WTC11 (cell line): Measurements from ENCODE around the gene LAD1. TPM values are rescaled to one million over a fixed set of nuclear protein-coding genes. Genes with fewer than 3 reads are reported as not detected.
A peak's percentile ranks its signal among the peaks of the same experiment; 100 is the strongest.

Experiments used
- ATAC-seq: fragments of 200-7000 bp; cut with Tn5 transposase; 2 replicates; pipeline ENCODE4 v1.10.0; 2021; ENCODE audit warnings: mild to moderate bottlenecking, moderate library complexity
- CTCF ChIA-PET: fragments of 300-600 bp; sonication (Branson Sonifier 250); formaldehyde crosslinking; loops from one replicate; lab custom pipeline; 2021; ENCODE audit warnings: antibody characterized with exemption; lab: Charles Lee
- POLR2A ChIA-PET: fragments of 350-600 bp; sonication (Branson Sonifier 250); formaldehyde crosslinking; loops from one replicate; lab custom pipeline; 2021; ENCODE audit warnings: antibody characterized with exemption; lab: Charles Lee
- DNase-seq: peaks from one replicate; pipeline ENCODE4 v3.0.0; 2021; ENCODE audit warnings: low spot score
- H3K27ac Mint-ChIP-seq: 2 replicates; pipeline ENCODE4 v1.8.0; 2021; ENCODE audit warnings: mixed read lengths
- H3K27me3 Mint-ChIP-seq: 2 replicates; pipeline ENCODE4 v1.8.0; 2021; ENCODE audit warnings: low read depth, mild to moderate bottlenecking, moderate library complexity, mixed read lengths
- H3K36me3 Mint-ChIP-seq: 2 replicates; pipeline ENCODE4 v1.8.0; 2021; ENCODE audit warnings: mixed read lengths
- H3K4me1 Mint-ChIP-seq: 2 replicates; pipeline ENCODE4 v1.8.0; 2022; ENCODE audit warnings: mixed read lengths
- H3K4me3 Mint-ChIP-seq: 2 replicates; pipeline ENCODE4 v1.8.0; 2021; ENCODE audit warnings: mild to moderate bottlenecking, moderate library complexity, mixed read lengths
- H3K9me3 Mint-ChIP-seq: 2 replicates; pipeline ENCODE4 v1.8.0; 2021; ENCODE audit warnings: mixed read lengths
- ESRRA ChIP-seq: sonication (generic); formaldehyde crosslinking; IDR thresholded peaks from 2 replicates; pipeline ENCODE4 v1.8.1; 2022; ENCODE audit warnings: mild to moderate bottlenecking, missing genetic modification reagents, borderline replicate concordance
- ETV6 ChIP-seq: sonication (generic); formaldehyde crosslinking; IDR thresholded peaks from 2 replicates; pipeline ENCODE4 v1.8.1; 2022; ENCODE audit warnings: mild to moderate bottlenecking, missing genetic modification reagents
- GTF2I ChIP-seq: fragments of 250-450 bp; sonication (Bioruptor Pico); conservative IDR thresholded peaks from 2 replicates; pipeline ENCODE4 v1.4.0; 2021; ENCODE audit warnings: mild to moderate bottlenecking
- IRF2 ChIP-seq: sonication (generic); formaldehyde crosslinking; IDR thresholded peaks from 2 replicates; pipeline ENCODE4 v1.8.0; 2022; ENCODE audit warnings: low read depth, missing genetic modification reagents, borderline replicate concordance
- MXD4 ChIP-seq: fragments of 250-450 bp; sonication (Bioruptor Pico); IDR thresholded peaks from 2 replicates; pipeline ENCODE4 v1.8.0; 2021; ENCODE audit warnings: mild to moderate bottlenecking, moderate library complexity, borderline replicate concordance
- MYBL2 ChIP-seq: sonication (generic); formaldehyde crosslinking; IDR thresholded peaks from 2 replicates; pipeline ENCODE4 v1.8.1; 2023; ENCODE audit warnings: mild to moderate bottlenecking, moderate library complexity, missing genetic modification reagents
- NFYB ChIP-seq: sonication (generic); formaldehyde crosslinking; conservative IDR thresholded peaks from 2 replicates; pipeline ENCODE4 v1.8.0; 2022; ENCODE audit warnings: low read depth, missing genetic modification reagents
- TCF7 ChIP-seq: sonication (generic); formaldehyde crosslinking; IDR thresholded peaks from 2 replicates; pipeline ENCODE4 v1.8.0; 2022; ENCODE audit warnings: mild to moderate bottlenecking, low read depth, missing genetic modification reagents, moderate library complexity
- TEAD1 ChIP-seq: sonication (generic); formaldehyde crosslinking; IDR thresholded peaks from 2 replicates; pipeline ENCODE4 v1.8.0; 2022; ENCODE audit warnings: mild to moderate bottlenecking, missing genetic modification reagents
- ZNF138 ChIP-seq: sonication (generic); formaldehyde crosslinking; conservative IDR thresholded peaks from 2 replicates; pipeline ENCODE4 v1.8.1; 2022; ENCODE audit warnings: mild to moderate bottlenecking, moderate library complexity, missing genetic modification reagents
- ZNF219 ChIP-seq: sonication (generic); formaldehyde crosslinking; IDR thresholded peaks from 2 replicates; pipeline ENCODE4 v1.8.0; 2023; ENCODE audit warnings: missing genetic modification reagents, mild to moderate bottlenecking, borderline replicate concordance
- ZNF263 ChIP-seq: sonication (generic); formaldehyde crosslinking; IDR thresholded peaks from 2 replicates; pipeline ENCODE4 v1.8.1; 2022; ENCODE audit warnings: low read depth, mild to moderate bottlenecking, moderate library complexity, missing genetic modification reagents
- total RNA-seq: library from RNA; stranded (reverse); gene quantifications from 3 replicates; pipeline ENCODE4 v1.2.3, GENCODE V29; 2021
- TF ChIP-seq, protein P1 (sequence below): sonication (generic); formaldehyde crosslinking; conservative IDR thresholded peaks from 2 replicates; pipeline ENCODE4 v1.8.1; 2023; ENCODE audit warnings: mild to moderate bottlenecking, low read depth, missing genetic modification reagents, moderate library complexity
- TF ChIP-seq, protein P2 (sequence below): sonication (generic); formaldehyde crosslinking; IDR thresholded peaks from 2 replicates; pipeline ENCODE4 v1.8.1; 2022; ENCODE audit warnings: low read depth, missing genetic modification reagents, borderline replicate concordance
- TF ChIP-seq, protein P3 (sequence below): sonication (generic); formaldehyde crosslinking; IDR thresholded peaks from 2 replicates; pipeline ENCODE4 v1.8.0; 2023; ENCODE audit warnings: missing genetic modification reagents
- TF ChIP-seq, protein P4 (sequence below): sonication (generic); formaldehyde crosslinking; IDR thresholded peaks from 2 replicates; pipeline ENCODE4 v1.8.1; 2022; ENCODE audit warnings: mild to moderate bottlenecking, moderate library complexity, missing genetic modification reagents
- TF ChIP-seq, protein P5 (sequence below): fragments of 200-600 bp; IDR thresholded peaks from 2 replicates; pipeline ENCODE4 v1.8.0; 2022; ENCODE audit warnings: antibody characterized with exemption
- TF ChIP-seq, protein P6 (sequence below): fragments of 250-450 bp; sonication (Bioruptor Pico); IDR thresholded peaks from 2 replicates; pipeline ENCODE4 v1.9.0; 2021; ENCODE audit warnings: mild to moderate bottlenecking, borderline replicate concordance

LAD1 gene
- total RNA-seq, 1 experiment from 2014 or later: 14.9 TPM

DNA sequence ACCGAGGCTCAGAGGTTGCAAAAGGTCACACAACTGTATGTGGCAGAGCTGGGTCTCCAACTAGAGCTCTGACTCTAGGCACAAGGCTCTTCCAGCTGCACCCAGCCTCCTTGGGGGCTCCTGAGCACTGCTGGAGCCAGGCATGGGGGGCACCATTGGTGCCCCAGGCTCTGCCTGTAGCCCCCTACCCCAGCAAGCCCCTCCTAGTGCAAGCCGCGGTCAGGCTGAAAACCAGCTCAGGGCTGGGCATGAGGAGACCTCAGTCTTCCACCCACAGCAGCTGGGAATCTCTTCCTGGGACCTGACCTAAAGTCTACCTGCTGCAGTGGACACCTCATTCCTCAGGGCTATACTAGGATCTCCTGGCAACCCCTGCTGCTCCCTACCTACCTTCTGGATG lies 36.2 kb downstream of the LAD1 start:
- H3K36me3 Mint-ChIP-seq: no peaks in the 10 kb centered on the region
- peaks cover 3% of the 10 kb centered on the region; the same call in 1 of the 2 replicates for H3K27me3 Mint-ChIP-seq
- no peaks in the 10 kb centered on the region for H3K9me3 Mint-ChIP-seq
- H3K4me1 Mint-ChIP-seq: peaks cover 16% of the 10 kb centered on the region
- TF ChIP-seq ZNF138 (no peak), ZNF219 (no peak), MYBL2 (CRISPR knock-in tag) (no peak), ESRRA (CRISPR knock-in tag) (no peak), TEAD1 (CRISPR knock-in tag) (no peak), GTF2I (CRISPR knock-in tag) (no peak), IRF2 (no peak), ETV6 (no peak)
- TF ChIP-seq, protein P1, sequence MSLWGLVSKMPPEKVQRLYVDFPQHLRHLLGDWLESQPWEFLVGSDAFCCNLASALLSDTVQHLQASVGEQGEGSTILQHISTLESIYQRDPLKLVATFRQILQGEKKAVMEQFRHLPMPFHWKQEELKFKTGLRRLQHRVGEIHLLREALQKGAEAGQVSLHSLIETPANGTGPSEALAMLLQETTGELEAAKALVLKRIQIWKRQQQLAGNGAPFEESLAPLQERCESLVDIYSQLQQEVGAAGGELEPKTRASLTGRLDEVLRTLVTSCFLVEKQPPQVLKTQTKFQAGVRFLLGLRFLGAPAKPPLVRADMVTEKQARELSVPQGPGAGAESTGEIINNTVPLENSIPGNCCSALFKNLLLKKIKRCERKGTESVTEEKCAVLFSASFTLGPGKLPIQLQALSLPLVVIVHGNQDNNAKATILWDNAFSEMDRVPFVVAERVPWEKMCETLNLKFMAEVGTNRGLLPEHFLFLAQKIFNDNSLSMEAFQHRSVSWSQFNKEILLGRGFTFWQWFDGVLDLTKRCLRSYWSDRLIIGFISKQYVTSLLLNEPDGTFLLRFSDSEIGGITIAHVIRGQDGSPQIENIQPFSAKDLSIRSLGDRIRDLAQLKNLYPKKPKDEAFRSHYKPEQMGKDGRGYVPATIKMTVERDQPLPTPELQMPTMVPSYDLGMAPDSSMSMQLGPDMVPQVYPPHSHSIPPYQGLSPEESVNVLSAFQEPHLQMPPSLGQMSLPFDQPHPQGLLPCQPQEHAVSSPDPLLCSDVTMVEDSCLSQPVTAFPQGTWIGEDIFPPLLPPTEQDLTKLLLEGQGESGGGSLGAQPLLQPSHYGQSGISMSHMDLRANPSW (CRISPR knock-in tag): no peak
- TF ChIP-seq, protein P2, sequence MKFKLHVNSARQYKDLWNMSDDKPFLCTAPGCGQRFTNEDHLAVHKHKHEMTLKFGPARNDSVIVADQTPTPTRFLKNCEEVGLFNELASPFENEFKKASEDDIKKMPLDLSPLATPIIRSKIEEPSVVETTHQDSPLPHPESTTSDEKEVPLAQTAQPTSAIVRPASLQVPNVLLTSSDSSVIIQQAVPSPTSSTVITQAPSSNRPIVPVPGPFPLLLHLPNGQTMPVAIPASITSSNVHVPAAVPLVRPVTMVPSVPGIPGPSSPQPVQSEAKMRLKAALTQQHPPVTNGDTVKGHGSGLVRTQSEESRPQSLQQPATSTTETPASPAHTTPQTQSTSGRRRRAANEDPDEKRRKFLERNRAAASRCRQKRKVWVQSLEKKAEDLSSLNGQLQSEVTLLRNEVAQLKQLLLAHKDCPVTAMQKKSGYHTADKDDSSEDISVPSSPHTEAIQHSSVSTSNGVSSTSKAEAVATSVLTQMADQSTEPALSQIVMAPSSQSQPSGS: no peak
- TF ChIP-seq, protein P3, sequence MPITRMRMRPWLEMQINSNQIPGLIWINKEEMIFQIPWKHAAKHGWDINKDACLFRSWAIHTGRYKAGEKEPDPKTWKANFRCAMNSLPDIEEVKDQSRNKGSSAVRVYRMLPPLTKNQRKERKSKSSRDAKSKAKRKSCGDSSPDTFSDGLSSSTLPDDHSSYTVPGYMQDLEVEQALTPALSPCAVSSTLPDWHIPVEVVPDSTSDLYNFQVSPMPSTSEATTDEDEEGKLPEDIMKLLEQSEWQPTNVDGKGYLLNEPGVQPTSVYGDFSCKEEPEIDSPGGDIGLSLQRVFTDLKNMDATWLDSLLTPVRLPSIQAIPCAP: no peak
- TF ChIP-seq, protein P4, sequence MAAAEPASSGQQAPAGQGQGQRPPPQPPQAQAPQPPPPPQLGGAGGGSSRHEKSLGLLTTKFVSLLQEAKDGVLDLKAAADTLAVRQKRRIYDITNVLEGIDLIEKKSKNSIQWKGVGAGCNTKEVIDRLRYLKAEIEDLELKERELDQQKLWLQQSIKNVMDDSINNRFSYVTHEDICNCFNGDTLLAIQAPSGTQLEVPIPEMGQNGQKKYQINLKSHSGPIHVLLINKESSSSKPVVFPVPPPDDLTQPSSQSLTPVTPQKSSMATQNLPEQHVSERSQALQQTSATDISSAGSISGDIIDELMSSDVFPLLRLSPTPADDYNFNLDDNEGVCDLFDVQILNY: no peak
- ChIA-PET CTCF (interaction anchor here (0.5 to 7.5 kb wide), 15 partner anchors 13 to 249 kb away, joined by 3 to 175 read pairs (median 10); partner anchors contain the start of genes LAD1 and TNNT2), POLR2A (interaction anchor here (0.5 kb wide), 1 partner anchor 115 kb away, joined by 3 read pairs; no protein-coding TSS in a partner anchor)
- H3K4me3 Mint-ChIP-seq: no peak overlapping the region
- ATAC-seq (no peak), DNase-seq (no peak)
- no peak overlapping the region for H3K27ac Mint-ChIP-seq

DNA sequence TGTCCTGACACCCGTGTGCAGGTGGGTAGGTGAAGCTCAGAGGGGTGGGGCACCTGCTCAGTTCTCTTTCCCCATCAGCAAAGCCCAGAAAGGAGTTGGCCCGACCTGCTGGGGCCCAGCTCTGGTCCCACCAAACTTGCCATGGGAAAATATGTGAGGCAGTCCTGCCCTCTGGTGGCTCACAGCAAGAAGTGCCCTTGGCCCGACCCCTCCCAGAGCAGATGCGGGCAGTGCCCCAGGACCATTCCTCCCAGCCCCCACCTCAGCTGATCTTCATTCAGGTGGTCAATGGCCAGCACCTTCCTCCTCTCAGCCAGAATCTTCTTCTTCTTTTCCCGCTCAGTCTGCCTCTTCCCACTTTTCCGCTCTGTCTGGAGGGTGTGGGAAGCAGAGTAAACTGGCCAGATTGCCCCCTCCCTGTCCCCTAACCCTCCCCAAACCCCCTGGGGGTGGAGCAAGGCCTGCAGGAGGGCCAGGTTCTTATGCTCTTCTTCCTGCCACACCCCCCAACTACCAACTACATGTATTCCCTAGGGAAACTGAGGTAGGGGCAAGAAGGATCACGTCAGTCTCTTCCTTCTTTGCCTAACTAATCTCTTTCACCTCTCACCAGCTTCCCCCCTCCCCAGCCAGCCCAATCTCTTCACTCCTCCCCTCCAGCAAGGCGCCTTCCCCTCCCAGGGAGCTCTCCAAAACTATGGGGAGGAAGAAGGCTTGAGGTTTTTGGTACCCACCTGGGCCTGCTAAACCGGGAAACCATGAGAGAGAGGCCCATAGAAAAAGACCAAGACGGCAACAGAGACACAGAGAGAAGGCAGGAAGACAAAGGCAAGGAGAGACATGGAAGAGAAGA lies 37.2 kb downstream of the LAD1 start:
- TF ChIP-seq, protein P5, sequence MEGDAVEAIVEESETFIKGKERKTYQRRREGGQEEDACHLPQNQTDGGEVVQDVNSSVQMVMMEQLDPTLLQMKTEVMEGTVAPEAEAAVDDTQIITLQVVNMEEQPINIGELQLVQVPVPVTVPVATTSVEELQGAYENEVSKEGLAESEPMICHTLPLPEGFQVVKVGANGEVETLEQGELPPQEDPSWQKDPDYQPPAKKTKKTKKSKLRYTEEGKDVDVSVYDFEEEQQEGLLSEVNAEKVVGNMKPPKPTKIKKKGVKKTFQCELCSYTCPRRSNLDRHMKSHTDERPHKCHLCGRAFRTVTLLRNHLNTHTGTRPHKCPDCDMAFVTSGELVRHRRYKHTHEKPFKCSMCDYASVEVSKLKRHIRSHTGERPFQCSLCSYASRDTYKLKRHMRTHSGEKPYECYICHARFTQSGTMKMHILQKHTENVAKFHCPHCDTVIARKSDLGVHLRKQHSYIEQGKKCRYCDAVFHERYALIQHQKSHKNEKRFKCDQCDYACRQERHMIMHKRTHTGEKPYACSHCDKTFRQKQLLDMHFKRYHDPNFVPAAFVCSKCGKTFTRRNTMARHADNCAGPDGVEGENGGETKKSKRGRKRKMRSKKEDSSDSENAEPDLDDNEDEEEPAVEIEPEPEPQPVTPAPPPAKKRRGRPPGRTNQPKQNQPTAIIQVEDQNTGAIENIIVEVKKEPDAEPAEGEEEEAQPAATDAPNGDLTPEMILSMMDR: peak; percentile 90
- TF ChIP-seq MXD4 (no peak), TCF7 (no peak), NFYB (CRISPR knock-in tag) (no peak), ZNF263 (CRISPR knock-in tag) (no peak)
- TF ChIP-seq, protein P6, sequence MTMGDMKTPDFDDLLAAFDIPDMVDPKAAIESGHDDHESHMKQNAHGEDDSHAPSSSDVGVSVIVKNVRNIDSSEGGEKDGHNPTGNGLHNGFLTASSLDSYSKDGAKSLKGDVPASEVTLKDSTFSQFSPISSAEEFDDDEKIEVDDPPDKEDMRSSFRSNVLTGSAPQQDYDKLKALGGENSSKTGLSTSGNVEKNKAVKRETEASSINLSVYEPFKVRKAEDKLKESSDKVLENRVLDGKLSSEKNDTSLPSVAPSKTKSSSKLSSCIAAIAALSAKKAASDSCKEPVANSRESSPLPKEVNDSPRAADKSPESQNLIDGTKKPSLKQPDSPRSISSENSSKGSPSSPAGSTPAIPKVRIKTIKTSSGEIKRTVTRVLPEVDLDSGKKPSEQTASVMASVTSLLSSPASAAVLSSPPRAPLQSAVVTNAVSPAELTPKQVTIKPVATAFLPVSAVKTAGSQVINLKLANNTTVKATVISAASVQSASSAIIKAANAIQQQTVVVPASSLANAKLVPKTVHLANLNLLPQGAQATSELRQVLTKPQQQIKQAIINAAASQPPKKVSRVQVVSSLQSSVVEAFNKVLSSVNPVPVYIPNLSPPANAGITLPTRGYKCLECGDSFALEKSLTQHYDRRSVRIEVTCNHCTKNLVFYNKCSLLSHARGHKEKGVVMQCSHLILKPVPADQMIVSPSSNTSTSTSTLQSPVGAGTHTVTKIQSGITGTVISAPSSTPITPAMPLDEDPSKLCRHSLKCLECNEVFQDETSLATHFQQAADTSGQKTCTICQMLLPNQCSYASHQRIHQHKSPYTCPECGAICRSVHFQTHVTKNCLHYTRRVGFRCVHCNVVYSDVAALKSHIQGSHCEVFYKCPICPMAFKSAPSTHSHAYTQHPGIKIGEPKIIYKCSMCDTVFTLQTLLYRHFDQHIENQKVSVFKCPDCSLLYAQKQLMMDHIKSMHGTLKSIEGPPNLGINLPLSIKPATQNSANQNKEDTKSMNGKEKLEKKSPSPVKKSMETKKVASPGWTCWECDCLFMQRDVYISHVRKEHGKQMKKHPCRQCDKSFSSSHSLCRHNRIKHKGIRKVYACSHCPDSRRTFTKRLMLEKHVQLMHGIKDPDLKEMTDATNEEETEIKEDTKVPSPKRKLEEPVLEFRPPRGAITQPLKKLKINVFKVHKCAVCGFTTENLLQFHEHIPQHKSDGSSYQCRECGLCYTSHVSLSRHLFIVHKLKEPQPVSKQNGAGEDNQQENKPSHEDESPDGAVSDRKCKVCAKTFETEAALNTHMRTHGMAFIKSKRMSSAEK: no peak
- TF ChIP-seq, all 79 proteins: peak for 1
- ChIA-PET CTCF (interaction anchor here (0.6 to 7.5 kb wide), 48 partner anchors 9 to 431 kb away, joined by 3 to 175 read pairs (median 8); partner anchors contain the start of genes PHLDA3, PKP1, TMEM9 and TNNT2), POLR2A (interaction anchor here (0.9 to 1.3 kb wide), 2 partner anchors 14 to 103 kb away, joined by 3 to 4 read pairs; no protein-coding TSS in a partner anchor)
- no peak overlapping the region for H3K4me3 Mint-ChIP-seq
- no peak overlapping the region for H3K27ac Mint-ChIP-seq
- peaks cover 18% of the 10 kb centered on the region for H3K4me1 Mint-ChIP-seq
- peaks cover 3% of the 10 kb centered on the region; the same call in 1 of the 2 replicates for H3K27me3 Mint-ChIP-seq
- H3K9me3 Mint-ChIP-seq: no peaks in the 10 kb centered on the region
- DNase-seq (peak; percentile 85), ATAC-seq (peak; percentile 89)
- H3K36me3 Mint-ChIP-seq: no peaks in the 10 kb centered on the region
